ENCODE results near the gene SOX11. TPM values are rescaled to one million over a fixed set of nuclear protein-coding genes. Genes with fewer than 3 reads are reported as not detected.

Gene SOX11
- total and polyA plus RNA-seq, 2 experiments from 2014 or later: 3.0 to 20.7 TPM

DNA sequence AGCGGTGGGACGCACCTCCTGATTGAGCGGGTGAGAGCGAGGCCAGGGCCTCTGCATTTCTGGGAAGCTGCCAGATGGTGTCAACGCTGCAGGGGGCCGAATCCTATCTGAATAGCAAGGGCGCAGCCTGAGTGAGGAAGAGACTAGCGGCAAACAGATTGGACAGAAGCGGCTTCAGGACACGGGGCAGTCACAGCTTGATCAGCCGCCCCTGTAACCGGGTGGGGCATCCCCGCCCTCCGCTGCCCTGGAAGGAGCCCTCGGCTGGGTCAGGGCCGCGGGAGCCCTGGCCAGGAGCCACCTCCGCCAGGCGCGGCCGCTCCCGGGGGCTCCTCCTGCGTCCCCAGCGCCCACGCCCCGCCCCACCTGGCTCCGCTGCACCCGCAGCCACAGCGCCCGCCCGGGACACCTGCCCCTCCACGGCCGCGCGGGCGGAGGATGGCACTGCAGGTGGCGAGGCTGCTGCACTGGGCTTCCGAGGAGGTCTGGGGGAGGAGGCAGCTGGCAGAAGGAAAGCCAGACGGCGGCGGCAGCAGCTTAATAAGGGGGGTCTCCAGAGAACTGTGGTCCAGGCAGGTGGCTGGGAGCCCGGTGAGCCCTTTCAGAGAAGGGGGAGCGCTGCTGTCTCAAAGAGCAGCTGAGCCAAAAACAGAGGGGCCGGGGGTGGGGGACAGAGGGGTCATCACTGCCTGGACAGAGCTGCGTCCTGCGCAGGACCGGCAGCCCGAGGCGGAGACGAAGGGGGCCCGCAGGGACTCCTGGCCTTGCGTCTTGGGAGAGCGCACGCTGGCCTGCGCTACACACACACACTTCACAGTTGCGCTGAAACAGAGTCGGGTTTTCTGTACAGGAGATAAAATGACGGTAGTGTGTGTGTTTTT lies 18.8 kb upstream of the SOX11 start:
- H3K4me2 ChIP-seq: peak overlapping the region; percentile 87
- WGBS (ENCODE audit: low lambda C conversion rate, missing lambda C conversion rate): 13% methylated on average over 38 of the region's 58 CpGs

DNA sequence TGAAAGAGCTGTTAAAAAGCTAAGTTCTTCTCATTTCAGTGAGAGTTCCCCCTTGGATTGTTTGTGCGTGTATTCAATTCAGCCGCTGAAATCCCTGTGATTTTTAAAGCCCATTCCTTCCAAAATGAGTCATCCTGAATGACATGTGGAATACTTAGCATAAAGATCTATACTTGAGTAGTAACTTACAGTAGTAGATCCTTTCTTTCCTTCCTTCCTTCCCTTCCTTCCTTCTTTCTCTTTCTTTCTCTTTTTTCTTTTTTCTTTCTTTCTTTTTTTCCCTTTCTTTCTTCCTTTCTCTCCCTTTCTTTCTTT lies 18.2 kb upstream of the SOX11 start:
- DNase-seq (ENCODE audit: low spot score): no peak
- Histone ChIP-seq H3K9me2 (replicated peaks; ENCODE audit: insufficient read depth) (no peaks in the 10 kb centered on the region), H3K36me3 (replicated peaks; ENCODE audit: insufficient read depth, low read depth) (no peaks in the 10 kb centered on the region), H2AFZ (peak overlapping the region; percentile 11), H3K79me2 (no peaks in the 10 kb centered on the region), H4K20me1 (ENCODE audit: insufficient read depth, poor library complexity, severe bottlenecking) (no peaks in the 10 kb centered on the region), H3K4me2 (peak overlapping the region; percentile 87), H3K27me3 (peaks cover 31% of the 10 kb centered on the region), H3K4me3 (no peak overlapping the region), H3K4me1 (ENCODE audit: insufficient read depth) (peaks cover 9% of the 10 kb centered on the region), H3K9me3 (ENCODE audit: low read depth) (no peaks in the 10 kb centered on the region), H3K27ac (no peak overlapping the region)
- TF ChIP-seq, protein P1, sequence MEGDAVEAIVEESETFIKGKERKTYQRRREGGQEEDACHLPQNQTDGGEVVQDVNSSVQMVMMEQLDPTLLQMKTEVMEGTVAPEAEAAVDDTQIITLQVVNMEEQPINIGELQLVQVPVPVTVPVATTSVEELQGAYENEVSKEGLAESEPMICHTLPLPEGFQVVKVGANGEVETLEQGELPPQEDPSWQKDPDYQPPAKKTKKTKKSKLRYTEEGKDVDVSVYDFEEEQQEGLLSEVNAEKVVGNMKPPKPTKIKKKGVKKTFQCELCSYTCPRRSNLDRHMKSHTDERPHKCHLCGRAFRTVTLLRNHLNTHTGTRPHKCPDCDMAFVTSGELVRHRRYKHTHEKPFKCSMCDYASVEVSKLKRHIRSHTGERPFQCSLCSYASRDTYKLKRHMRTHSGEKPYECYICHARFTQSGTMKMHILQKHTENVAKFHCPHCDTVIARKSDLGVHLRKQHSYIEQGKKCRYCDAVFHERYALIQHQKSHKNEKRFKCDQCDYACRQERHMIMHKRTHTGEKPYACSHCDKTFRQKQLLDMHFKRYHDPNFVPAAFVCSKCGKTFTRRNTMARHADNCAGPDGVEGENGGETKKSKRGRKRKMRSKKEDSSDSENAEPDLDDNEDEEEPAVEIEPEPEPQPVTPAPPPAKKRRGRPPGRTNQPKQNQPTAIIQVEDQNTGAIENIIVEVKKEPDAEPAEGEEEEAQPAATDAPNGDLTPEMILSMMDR (IDR thresholded peaks at IDR 0.05; ENCODE audit: poor library complexity): no peak
- TF ChIP-seq EZH2 (IDR thresholded peaks at IDR 0.05; ENCODE audit: borderline replicate concordance): no peak
- TF ChIP-seq EZH2phosphoT487 (IDR thresholded peaks at IDR 0.05; ENCODE audit: low read depth, severe bottlenecking, unreplicated experiment): no peak
- WGBS (ENCODE audit: low lambda C conversion rate, missing lambda C conversion rate): 7% methylated on average over 2 of the region's 2 CpGs

More for the DNA sequence above, 18.8 kb upstream of the SOX11 start:
- Histone ChIP-seq H2AFZ (peak overlapping the region; percentile 11), H3K9me3 (ENCODE audit: low read depth) (no peaks in the 10 kb centered on the region), H3K36me3 (replicated peaks; ENCODE audit: insufficient read depth, low read depth) (no peaks in the 10 kb centered on the region), H3K27ac (no peak overlapping the region), H3K4me3 (peak overlapping the region; percentile 37), H3K9me2 (replicated peaks; ENCODE audit: insufficient read depth) (no peaks in the 10 kb centered on the region), H3K79me2 (no peaks in the 10 kb centered on the region), H3K4me1 (ENCODE audit: insufficient read depth) (peaks cover 9% of the 10 kb centered on the region), H3K27me3 (peaks cover 31% of the 10 kb centered on the region), H4K20me1 (ENCODE audit: insufficient read depth, poor library complexity, severe bottlenecking) (no peaks in the 10 kb centered on the region)
- DNase-seq (ENCODE audit: low spot score): peak; percentile 41
- TF ChIP-seq EZH2 (IDR thresholded peaks at IDR 0.05; ENCODE audit: borderline replicate concordance) (peak; percentile 45), EZH2phosphoT487 (IDR thresholded peaks at IDR 0.05; ENCODE audit: low read depth, severe bottlenecking, unreplicated experiment) (no peak)

DNA sequence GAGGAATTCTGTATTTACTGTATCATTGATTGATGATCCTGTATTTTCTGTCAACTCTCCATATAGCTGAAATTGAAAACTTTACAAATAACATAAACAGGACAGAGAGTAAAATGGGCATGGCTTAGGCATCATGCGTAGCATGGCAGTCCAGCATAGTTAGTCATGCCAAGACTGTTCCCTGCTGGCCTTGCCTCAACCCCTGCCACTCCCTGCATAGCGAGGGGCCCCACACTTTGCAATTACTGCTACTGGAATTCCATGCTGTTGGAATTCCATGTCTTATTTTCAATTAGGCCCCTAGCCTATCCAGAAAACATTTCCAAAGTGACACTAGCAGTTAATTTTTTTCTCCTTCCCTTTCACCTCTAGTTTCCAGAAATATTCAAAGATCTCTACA lies 15.1 kb upstream of the SOX11 start:
- Histone ChIP-seq H3K36me3 (replicated peaks; ENCODE audit: insufficient read depth, low read depth) (no peaks in the 10 kb centered on the region), H2AFZ (no peak overlapping the region), H4K20me1 (ENCODE audit: insufficient read depth, poor library complexity, severe bottlenecking) (no peaks in the 10 kb centered on the region), H3K9me3 (ENCODE audit: low read depth) (no peaks in the 10 kb centered on the region), H3K4me1 (ENCODE audit: insufficient read depth) (peaks cover 9% of the 10 kb centered on the region), H3K4me3 (no peak overlapping the region), H3K9me2 (replicated peaks; ENCODE audit: insufficient read depth) (no peaks in the 10 kb centered on the region), H3K27me3 (peaks cover 19% of the 10 kb centered on the region), H3K27ac (no peak overlapping the region), H3K79me2 (no peaks in the 10 kb centered on the region), H3K4me2 (no peak overlapping the region)
- no peak for DNase-seq (ENCODE audit: low spot score)
- TF ChIP-seq EZH2 (IDR thresholded peaks at IDR 0.05; ENCODE audit: borderline replicate concordance): no peak
- TF ChIP-seq, protein P1 (IDR thresholded peaks at IDR 0.05; ENCODE audit: poor library complexity): no peak
- TF ChIP-seq EZH2phosphoT487 (IDR thresholded peaks at IDR 0.05; ENCODE audit: low read depth, severe bottlenecking, unreplicated experiment): no peak
- WGBS (ENCODE audit: low lambda C conversion rate, missing lambda C conversion rate): 90% methylated on average over 2 of the region's 2 CpGs

DNA sequence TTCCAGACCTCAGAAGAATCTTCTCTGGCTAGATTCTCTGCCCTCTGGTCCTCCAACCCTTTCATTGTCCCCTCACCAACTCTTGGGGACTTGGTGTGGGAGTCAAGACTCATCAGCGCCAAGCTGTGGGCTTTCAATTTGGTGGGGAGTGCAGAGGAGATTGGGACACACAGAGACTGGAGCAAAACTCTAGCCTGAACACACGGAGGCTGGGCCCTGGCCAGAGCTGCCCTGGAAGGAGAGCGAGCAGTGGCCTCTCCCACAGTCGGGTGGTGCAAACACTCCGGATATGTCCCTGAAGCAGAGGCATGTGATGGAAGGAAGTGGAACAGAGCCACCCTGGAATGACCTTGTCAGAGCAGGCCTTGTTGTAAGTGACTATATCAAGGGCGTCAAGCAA lies 8.7 kb upstream of the SOX11 start:
- H2AFZ ChIP-seq: no peak overlapping the region
- H3K9me2 ChIP-seq (replicated peaks; ENCODE audit: insufficient read depth): no peaks in the 10 kb centered on the region
- no peaks in the 10 kb centered on the region for H3K79me2 ChIP-seq
- H3K9me3 ChIP-seq (ENCODE audit: low read depth): no peaks in the 10 kb centered on the region
- WGBS (ENCODE audit: low lambda C conversion rate, missing lambda C conversion rate): 94% methylated on average over 6 of the region's 6 CpGs
- no peak overlapping the region for H3K27ac ChIP-seq
- no peaks in the 10 kb centered on the region for H3K36me3 ChIP-seq (replicated peaks; ENCODE audit: insufficient read depth, low read depth)
- DNase-seq (ENCODE audit: low spot score): no peak
- H3K27me3 ChIP-seq: no peaks in the 10 kb centered on the region
- TF ChIP-seq EZH2phosphoT487 (IDR thresholded peaks at IDR 0.05; ENCODE audit: low read depth, severe bottlenecking, unreplicated experiment) (no peak), EZH2 (IDR thresholded peaks at IDR 0.05; ENCODE audit: borderline replicate concordance) (no peak)
- TF ChIP-seq, protein P1 (IDR thresholded peaks at IDR 0.05; ENCODE audit: poor library complexity): no peak
- H3K4me2 ChIP-seq: no peak overlapping the region
- H3K4me1 ChIP-seq (ENCODE audit: insufficient read depth): no peaks in the 10 kb centered on the region
- H4K20me1 ChIP-seq (ENCODE audit: insufficient read depth, poor library complexity, severe bottlenecking): no peaks in the 10 kb centered on the region
- H3K4me3 ChIP-seq: no peak overlapping the region
